Dermis microvascular lymphatic vessel endothelial cell (primary cell): ENCODE data around the gene TAS1R2. TPM values are rescaled to one million over a fixed set of nuclear protein-coding genes. Genes with fewer than 3 reads are reported as not detected.
"Not testable (repeated sequence)": the region's sequence is repeated elsewhere in the genome, so short reads cannot be mapped to it uniquely, and the experiment has no call there.

Source experiments
- DNase-seq, 2 donors: peaks; one replicate each; pipeline versions ENCODE4 v3.0.0 to v3.0.0-alpha.2; 2010; ENCODE audit warnings: low read depth in 2 of 2
- total RNA-seq: library from RNA; depleted of rRNA; stranded (reverse); fragments of >200 nt; gene quantifications from 2 replicates; pipeline ENCODE4 v1.2.1, GENCODE V29; 2014

Gene TAS1R2
- not detected in 2 replicates for total RNA-seq

- DNase-seq, result no peak
Measured at GRCh38 chr1:18859560-18859959, at the start of gene TAS1R2. TSS of gene TAS1R2 (minus strand) at chr1:18859660. CDS start at chr1:18859660, 0 bp downstream.

GRCh38 chr1:18907917-18908845 lies 48.7 kb upstream of the TAS1R2 start:
- no peak for DNase-seq

- peak; percentile 32 to 64 for DNase-seq
Measured at GRCh38 chr1:18907021-18907916, 47.8 kb upstream of the TAS1R2 start.

- DNase-seq, result no peak
Measured at GRCh38 chr1:18903291-18903756, 43.9 kb upstream of the TAS1R2 start.

- DNase-seq, result peak; percentile 94 to 99
Measured at GRCh38 chr1:18902523-18903290, 43.2 kb upstream of the TAS1R2 start, which contains the start of gene ALDH4A1. TSS of gene ALDH4A1 (minus strand) at chr1:18902555. CDS start at chr1:18902523, 32 bp downstream.

- no peak for DNase-seq
Measured at GRCh38 chr1:18901952-18902522, 42.6 kb upstream of the TAS1R2 start.

- no peak for DNase-seq
Measured at GRCh38 chr1:18901147-18901951, 41.9 kb upstream of the TAS1R2 start.

GRCh38 chr1:18900303-18900841 lies 40.9 kb upstream of the TAS1R2 start:
- no peak for DNase-seq

GRCh38 chr1:18899363-18900049 lies 40.0 kb upstream of the TAS1R2 start:
- DNase-seq, result no peak

GRCh38 chr1:18898567-18898966 lies 39.1 kb upstream of the TAS1R2 start:
- DNase-seq, result no peak

GRCh38 chr1:18895317-18895716 lies 35.9 kb upstream of the TAS1R2 start:
- DNase-seq, result no peak

- DNase-seq, result no peak
Measured at GRCh38 chr1:18893120-18893519, 33.7 kb upstream of the TAS1R2 start.

- DNase-seq, result not testable (repeated sequence)
Measured at GRCh38 chr1:18891858-18892257, 32.4 kb upstream of the TAS1R2 start.

GRCh38 chr1:18891426-18891780 lies 31.9 kb upstream of the TAS1R2 start:
- DNase-seq, result no peak

- no peak for DNase-seq
Measured at GRCh38 chr1:18890706-18891425, 31.4 kb upstream of the TAS1R2 start.

- no peak for DNase-seq
Measured at GRCh38 chr1:18886003-18886335, 26.5 kb upstream of the TAS1R2 start.

GRCh38 chr1:18885311-18886002 lies 26.0 kb upstream of the TAS1R2 start:
- DNase-seq, result no peak

- DNase-seq, result no peak
Measured at GRCh38 chr1:18884727-18885126, 25.3 kb upstream of the TAS1R2 start.
